HG02852 (cell line): ENCODE data around the gene ATXN2L.
"Not testable (repeated sequence)": the region's sequence is repeated elsewhere in the genome, so short reads cannot be mapped to it uniquely, and the experiment has no call there.

Source experiments
- ATAC-seq: cut with Tn5 transposase; IDR thresholded peaks from one replicate; pipeline ENCODE4 v1.9.1; 2021; ENCODE audit warnings: mild to moderate bottlenecking, moderate library complexity; ENCODE audit not compliant: unreplicated experiment

ATXN2L gene

GRCh38 chr16:28822520-28823290 is at the start of gene ATXN2L:
ATXN2L (plus strand) TSS chr16:28822999; CDS start chr16:28823260, 261 bp downstream.
- peak; percentile 44 for ATAC-seq

DNA sequence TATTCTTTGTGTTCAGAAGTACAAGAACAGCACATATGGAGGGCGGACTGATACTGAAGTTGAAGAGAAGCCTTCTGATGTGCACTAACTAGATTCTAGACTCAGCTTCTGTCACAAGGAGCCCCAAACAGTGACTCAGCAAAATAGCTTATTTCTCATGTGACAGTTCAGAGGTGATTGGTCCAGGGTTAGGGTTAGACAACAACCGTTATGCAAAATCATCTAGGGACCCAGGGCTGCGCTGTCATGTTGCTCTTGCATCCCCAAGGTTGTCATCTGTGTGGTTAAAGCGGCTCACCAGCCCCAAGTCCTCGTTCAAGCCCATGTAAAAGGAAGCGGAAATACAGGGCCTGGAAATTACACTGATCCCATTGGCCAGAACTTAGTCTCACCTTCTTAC is 41.1 kb upstream of the ATXN2L start:
- not testable (repeated sequence) for ATAC-seq

DNA sequence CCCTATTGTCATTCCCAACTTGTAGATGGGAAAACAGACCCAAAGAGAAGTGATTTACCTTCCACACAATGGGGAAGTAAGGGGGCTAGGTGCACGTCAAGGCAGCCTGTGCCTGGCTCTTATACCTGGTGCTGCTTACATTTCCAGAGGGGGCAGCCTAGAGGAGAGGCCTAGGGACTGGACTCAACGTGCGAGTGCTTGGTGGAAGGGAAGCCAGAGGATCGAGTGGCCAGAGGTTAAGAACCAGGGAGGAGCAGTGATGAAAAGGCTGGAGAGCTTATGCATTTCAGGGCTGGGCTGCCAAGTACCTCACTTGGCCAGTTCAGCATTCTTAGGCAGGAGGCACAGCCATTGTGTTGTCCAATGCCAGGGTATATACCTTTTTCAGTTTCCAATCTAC is 40.4 kb upstream of the ATXN2L start:
- not testable (repeated sequence) for ATAC-seq

DNA sequence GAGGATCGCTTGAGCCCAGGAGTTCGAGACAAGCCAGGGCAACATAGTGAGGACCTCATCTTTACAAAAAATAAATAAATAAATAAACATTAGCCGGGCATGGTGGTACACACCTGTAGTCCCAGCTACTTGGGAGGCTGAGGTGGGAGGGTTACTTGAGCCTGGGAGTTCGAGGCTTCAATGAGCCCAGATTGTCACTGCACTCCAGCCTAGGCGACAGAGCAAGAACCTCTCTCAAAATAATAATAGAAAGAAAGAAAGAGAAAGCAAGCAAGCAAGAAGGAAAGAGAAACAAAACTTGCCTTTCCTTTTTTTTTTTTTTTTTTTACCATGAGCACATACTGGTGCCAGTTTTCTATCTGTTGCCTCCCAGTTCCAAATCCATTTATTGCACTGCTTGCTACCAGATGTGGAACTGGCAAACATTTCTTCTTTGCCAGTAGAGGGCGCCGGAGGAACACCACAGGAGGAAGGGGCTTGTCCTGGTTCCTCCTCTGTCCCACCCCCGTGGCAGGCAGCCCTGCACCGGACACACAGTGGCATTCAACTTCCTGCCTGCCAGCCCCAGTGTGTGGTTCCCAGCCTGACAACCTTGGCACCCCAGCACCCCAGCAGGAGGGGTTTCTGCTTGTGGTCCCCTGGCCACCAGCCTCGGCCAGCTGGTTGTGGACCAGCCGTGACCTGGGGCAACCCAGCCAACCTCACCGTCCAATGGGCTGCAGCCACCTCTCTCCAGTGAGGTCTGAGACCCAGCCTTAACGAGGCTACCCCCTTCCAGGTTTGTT is 20.4 kb upstream of the ATXN2L start:
- peak; percentile 52 for ATAC-seq

DNA sequence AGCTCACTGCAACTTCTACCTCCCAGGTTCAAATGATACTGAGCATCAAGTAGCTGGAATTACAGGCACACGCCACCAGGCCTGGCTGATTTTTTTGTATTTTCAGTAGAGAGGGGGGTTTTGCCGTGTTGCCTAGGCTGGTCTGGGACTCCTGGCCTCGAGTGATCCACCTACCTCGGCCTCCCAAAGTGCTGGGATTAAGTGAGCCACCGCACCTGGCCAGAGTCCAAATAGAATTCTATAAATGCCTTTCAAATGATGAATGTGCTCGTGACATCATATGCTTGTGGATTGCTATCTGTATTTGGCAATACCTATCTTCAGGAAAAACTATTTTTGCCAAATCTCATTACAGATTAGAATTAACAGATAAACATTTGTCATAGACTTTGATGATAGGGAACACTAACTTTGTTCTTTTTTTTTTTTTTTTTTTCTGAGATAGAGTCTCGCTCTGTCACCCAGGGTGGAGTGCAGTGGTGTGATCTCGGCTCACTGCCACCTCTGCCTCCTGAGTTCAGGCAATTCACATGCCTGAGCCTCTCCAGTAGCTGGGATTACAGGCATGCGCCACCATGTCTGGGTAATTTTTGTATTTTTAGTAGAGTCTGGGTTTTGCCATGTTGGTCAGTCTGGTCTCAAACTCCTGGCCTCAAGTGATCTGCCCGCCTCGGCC is 15.2 kb upstream of the ATXN2L start:
- ATAC-seq, result not testable (repeated sequence)

DNA sequence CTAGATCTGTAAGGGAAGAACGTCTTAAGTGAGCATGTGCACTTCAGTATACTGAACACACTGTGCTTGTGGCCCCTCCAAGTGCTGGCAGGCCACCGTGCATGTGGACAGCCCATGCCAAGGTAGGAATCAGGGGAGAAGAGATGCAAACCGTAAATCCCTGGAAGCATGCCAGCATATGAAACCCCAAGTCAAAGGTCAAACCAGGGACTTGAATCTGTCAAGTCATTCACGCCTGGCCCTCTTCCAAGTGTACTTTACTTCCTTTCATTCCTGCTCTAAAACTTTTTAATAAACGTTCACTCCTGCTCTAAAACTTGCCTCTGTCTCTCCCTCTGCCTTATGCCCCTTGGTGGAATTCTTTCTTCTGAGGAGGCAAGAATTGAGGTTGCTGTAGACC is 2.8 kb upstream of the ATXN2L start:
- no peak for ATAC-seq

GRCh38 chr16:28820546-28820945 is 2.3 kb upstream of the ATXN2L start:
- ATAC-seq, result not testable (repeated sequence)

DNA sequence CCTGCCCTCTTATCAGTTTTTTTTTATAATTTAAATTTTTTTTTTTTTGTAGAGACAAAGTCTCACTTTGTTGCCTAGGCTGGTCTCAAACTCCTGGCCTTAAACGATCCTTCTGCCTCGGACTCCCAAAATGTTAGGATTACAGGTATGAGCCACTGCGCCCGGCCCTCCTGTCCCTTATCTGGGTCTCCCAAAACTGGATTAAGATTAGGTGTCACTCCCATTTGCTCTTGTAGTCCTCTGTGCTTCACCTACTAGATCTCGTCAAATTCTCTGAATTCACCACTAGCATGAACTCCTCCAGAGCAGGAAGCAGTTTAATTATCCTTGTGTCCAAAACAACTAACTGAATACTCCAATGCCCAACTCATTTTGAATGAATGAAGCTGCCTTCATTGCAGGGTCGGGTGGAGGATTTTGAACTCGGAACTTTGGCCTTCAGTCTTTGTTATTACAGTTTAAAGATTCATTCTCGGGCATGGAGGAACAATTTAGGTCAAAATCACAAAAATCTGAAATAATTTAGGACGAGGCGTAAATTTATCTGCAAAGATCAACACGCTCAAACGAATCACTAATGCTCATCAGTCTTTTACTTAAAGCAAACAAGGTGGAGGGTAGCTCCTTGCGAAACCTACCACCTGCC is 802 bp upstream of the ATXN2L start:
- ATAC-seq, result no peak

GRCh38 chr16:28823291-28823872 is 583 bp downstream of the ATXN2L start:
- peak; percentile 24 for ATAC-seq

- ATAC-seq, result peak; percentile 46
Measured at GRCh38 chr16:28823873-28824716, 1.3 kb downstream of the ATXN2L start.

GRCh38 chr16:28824717-28824973 is 1.8 kb downstream of the ATXN2L start:
- ATAC-seq, result no peak

DNA sequence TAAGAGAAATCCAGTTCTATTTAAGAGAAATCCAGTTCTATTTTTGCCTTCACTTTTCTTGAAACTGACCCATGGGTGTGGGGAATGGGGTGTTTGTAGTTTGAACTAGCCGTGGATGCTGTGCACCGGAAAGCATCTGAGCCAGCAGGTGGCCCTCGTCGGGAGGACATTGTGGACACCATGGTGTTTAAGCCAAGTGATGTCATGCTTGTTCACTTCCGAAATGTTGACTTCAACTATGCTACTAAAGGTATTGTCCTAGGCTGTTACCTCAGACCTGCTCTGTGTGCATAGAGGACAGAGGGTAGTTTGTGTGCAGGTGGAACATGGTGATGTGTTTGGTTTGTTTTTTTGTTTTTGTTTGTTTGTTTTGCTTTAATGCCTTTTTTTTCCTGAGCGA is 3.3 kb downstream of the ATXN2L start:
- no peak for ATAC-seq

DNA sequence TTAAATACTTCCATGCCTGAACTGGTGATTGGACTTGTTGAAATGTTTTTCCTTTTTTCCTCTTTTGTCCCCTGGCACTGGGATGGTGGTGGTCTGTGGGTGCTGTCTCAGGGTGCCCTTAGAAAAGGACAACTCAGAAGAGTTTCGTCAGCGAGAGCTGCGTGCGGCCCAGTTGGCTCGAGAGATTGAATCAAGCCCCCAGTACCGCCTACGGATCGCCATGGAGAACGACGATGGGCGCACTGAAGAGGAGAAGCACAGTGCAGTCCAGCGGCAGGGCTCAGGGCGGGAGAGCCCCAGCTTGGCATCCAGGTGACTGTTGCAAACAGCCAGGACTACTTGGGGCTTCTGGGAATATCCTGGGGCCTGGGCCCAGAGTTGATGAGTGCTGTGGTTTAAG is 6.9 kb downstream of the ATXN2L start:
- ATAC-seq, result no peak

- ATAC-seq, result no peak
Measured at GRCh38 chr16:28830531-28830930, 7.7 kb downstream of the ATXN2L start.

- ATAC-seq, result no peak
Measured at GRCh38 chr16:28834349-28834748, 11.6 kb downstream of the ATXN2L start.

DNA sequence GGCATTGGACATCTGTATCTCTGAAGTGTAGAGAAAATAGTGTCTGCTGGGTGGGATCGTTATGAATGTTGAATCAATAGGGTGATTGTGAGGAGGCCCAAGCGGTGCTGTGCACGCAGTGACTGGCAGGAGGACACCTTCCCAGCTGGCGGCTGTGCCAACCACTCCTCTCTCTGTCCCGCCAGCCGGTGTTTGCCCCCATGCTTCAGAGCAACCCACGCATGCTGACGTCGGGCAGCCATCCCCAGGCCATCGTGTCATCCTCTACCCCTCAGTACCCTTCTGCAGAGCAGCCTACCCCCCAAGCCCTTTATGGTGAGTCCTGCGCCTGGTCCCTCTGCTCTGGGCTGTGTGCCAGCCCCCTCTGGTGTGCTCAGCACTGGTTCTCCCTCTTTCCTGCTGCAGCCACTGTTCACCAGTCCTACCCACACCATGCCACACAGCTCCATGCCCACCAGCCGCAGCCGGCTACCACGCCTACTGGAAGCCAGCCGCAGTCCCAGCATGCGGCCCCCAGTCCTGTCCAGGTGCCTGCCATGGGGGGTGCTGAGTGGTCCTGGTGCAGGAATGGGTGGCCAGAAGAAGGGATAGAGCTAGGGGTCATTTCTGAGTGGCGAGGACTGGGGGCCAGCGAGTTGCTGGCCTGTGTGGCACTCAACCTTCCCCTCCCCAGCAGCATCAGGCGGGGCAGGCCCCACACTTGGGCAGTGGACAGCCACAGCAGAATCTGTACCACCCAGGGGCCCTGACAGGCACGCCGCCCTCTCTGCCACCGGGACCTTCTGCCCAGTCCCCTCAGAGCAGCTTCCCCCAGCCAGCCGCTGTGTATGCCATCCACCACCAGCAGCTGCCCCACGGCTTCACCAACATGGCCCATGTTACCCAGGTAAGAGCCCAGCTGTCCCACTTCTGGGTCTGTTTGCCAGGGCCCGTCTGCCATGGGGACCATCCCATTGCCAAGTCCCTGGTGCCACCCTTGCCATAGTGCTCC is 12.4 kb downstream of the ATXN2L start:
- no peak for ATAC-seq

GRCh38 chr16:28835864-28836760 is 13.3 kb downstream of the ATXN2L start:
- no peak for ATAC-seq

- ATAC-seq, result no peak
Measured at GRCh38 chr16:28836761-28837064, 13.9 kb downstream of the ATXN2L start.
